OCI-LY3 (cell line): ENCODE measurements around the gene RHBDF2.

Experiments
- H2AFZ ChIP-seq: fragments of 200-600, 300-600 bp; shearing (Covaris generic); 2 replicates; pipeline ENCODE4 v1.6.0; 2014; ENCODE audit warnings: antibody characterized with exemption, low read depth, low read length
- H3K27ac ChIP-seq: fragments of 200-600, 300-600 bp; sonication (generic); 2 replicates; pipeline ENCODE4 v1.5.1; 2014; ENCODE audit warnings: mild to moderate bottlenecking, low read length, moderate library complexity, mixed read lengths
- H3K27me3 ChIP-seq: fragments of 200-600, 300-600 bp; sonication (generic); 2 replicates; pipeline ENCODE4 v1.6.1; 2014; ENCODE audit warnings: low read depth, low read length, mixed read lengths
- H3K36me3 ChIP-seq: fragments of 200-600, 300-600 bp; sonication (generic); replicated peaks from 2 replicates; pipeline ENCODE3; 2014; ENCODE audit warnings: low read depth, low read length, mixed read lengths
- H3K4me1 ChIP-seq: fragments of 300-600, 200-600 bp; sonication (generic); 2 replicates; pipeline ENCODE4 v1.6.1; 2014; ENCODE audit warnings: low read length, mixed read lengths
- H3K4me2 ChIP-seq: fragments of 200-600, 300-600 bp; sonication (generic); 2 replicates; pipeline ENCODE4 v1.6.1; 2014; ENCODE audit warnings: low read length, mixed read lengths
- H3K4me3 ChIP-seq: fragments of 300-600, 200-600 bp; sonication (generic); 2 replicates; pipeline ENCODE4 v1.5.1; 2014; ENCODE audit warnings: antibody characterized with exemption, mild to moderate bottlenecking, low read length, moderate library complexity
- H3K79me2 ChIP-seq: fragments of 300-600, 200-600 bp; shearing (Covaris generic); 2 replicates; pipeline ENCODE4 v1.6.1; 2014; ENCODE audit warnings: mild to moderate bottlenecking, low read length, mixed read lengths
- H3K9ac ChIP-seq: fragments of 300-600, 200-600 bp; shearing (Covaris generic); 2 replicates; pipeline ENCODE4 v1.6.0; 2014; ENCODE audit warnings: mild to moderate bottlenecking, low read length, moderate library complexity
- H3K9me3 ChIP-seq: fragments of 200-600, 300-600 bp; shearing (Covaris generic); 2 replicates; pipeline ENCODE4 v1.6.1; 2014; ENCODE audit warnings: low read length, mixed read lengths; ENCODE audit not compliant: insufficient read depth
- H4K20me1 ChIP-seq: fragments of 200-600, 300-600 bp; sonication (generic); 2 replicates; pipeline ENCODE4 v1.6.1; 2016; ENCODE audit warnings: low read length, mixed read lengths; ENCODE audit not compliant: insufficient read depth
- EZH2phosphoT487 ChIP-seq: fragments of 200-600 bp; shearing (Covaris generic); IDR thresholded peaks from 2 replicates; pipeline ENCODE4 v1.6.1; 2018; ENCODE audit warnings: antibody characterized with exemption, mixed run types, low read depth
- TF ChIP-seq, protein P1 (sequence below): fragments of 200-600, 300-600 bp; sonication (generic); IDR thresholded peaks from 2 replicates; pipeline ENCODE4 v1.5.1; 2014; ENCODE audit warnings: antibody characterized with exemption, low read length, low read depth

RHBDF2 gene

DNA sequence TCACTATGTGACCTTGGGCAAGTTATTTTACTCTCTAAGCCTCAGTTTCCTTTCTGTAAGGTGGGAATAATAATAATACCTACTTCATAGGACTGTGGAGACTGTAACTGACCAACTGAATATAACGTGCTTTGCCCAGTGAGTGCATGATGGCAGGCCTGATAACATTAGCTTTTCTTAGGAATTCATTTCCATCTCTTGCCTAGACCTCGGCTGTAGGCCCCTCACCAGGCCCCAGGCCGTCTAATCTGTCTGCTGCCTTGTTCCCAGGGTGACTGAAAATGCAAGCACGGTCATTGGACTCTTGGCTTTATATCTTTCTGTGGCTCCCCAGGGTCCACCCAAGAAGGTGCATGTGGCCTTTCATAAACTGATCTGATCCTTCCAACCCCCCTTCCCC lies 41.5 kb downstream of the RHBDF2 start:
- no peak overlapping the region for H3K4me2 ChIP-seq
- H3K79me2 ChIP-seq: no peaks in the 10 kb centered on the region
- H3K9me3 ChIP-seq: no peaks in the 10 kb centered on the region
- no peak overlapping the region for H3K9ac ChIP-seq
- H3K4me1 ChIP-seq: peaks cover 13% of the 10 kb centered on the region
- no peaks in the 10 kb centered on the region for H3K27me3 ChIP-seq
- no peak overlapping the region for H2AFZ ChIP-seq
- no peak for TF ChIP-seq EZH2phosphoT487
- TF ChIP-seq, protein P1, sequence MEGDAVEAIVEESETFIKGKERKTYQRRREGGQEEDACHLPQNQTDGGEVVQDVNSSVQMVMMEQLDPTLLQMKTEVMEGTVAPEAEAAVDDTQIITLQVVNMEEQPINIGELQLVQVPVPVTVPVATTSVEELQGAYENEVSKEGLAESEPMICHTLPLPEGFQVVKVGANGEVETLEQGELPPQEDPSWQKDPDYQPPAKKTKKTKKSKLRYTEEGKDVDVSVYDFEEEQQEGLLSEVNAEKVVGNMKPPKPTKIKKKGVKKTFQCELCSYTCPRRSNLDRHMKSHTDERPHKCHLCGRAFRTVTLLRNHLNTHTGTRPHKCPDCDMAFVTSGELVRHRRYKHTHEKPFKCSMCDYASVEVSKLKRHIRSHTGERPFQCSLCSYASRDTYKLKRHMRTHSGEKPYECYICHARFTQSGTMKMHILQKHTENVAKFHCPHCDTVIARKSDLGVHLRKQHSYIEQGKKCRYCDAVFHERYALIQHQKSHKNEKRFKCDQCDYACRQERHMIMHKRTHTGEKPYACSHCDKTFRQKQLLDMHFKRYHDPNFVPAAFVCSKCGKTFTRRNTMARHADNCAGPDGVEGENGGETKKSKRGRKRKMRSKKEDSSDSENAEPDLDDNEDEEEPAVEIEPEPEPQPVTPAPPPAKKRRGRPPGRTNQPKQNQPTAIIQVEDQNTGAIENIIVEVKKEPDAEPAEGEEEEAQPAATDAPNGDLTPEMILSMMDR: no peak
- H3K4me3 ChIP-seq: no peak overlapping the region
- no peaks in the 10 kb centered on the region for H4K20me1 ChIP-seq
- H3K27ac ChIP-seq: no peak overlapping the region
- H3K36me3 ChIP-seq: no peaks in the 10 kb centered on the region

DNA sequence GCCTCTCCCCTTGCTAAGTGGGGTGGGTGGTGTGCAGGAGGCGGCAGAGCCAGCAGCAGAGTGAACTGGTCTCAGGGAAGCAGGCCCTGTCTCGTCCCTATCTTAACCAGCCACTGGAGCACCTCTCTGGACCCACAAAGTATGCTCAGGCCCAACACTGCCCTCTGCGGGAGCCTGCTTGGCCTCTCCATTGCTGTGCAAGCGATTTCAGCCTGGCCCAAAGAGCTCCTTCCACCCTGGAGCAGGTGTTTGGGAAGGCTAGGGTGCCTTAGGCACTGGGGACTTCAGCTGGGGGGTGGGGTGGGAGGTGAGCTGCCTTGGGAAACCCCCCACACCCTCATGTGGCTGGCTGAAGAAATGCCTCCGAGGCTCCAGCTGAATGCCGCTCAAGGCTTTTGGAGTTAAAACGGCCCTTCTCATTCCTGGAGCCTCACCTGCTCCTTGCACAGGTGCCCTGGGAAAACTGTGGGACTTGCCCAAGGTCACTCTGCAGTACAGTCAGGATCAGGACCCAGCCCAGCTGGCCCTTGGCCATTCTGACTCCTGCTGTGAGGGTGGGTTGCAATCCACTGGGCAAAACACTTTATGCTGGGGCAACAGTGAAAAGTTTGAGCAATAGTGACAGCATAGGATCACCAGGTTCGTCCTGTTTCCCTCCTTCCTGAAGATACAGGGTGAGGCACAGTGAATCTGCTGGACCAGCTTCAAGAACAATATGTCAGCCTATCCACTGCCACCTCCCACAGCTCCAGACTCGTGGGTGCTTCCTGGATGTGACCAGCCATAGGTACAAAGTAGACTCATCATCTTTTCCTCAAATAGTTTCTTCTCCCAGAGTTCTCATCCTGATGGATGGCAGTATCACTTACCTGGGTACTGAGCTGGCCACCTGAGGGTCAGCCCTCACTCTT lies 42.4 kb downstream of the RHBDF2 start:
- no peaks in the 10 kb centered on the region for H4K20me1 ChIP-seq
- H3K4me3 ChIP-seq: 0 out of 2 replicates have a peak overlapping the region, but pooled peaks have one; percentile 0
- TF ChIP-seq, protein P1: peak; percentile 62
- no peak for TF ChIP-seq EZH2phosphoT487
- H3K4me1 ChIP-seq: peaks cover 13% of the 10 kb centered on the region
- peak overlapping the region; percentile 19; the same call in 1 of the 2 replicates for H3K9ac ChIP-seq
- H3K4me2 ChIP-seq: peak overlapping the region; percentile 40
- no peaks in the 10 kb centered on the region for H3K27me3 ChIP-seq
- peak overlapping the region; percentile 57 for H2AFZ ChIP-seq
- no peaks in the 10 kb centered on the region for H3K79me2 ChIP-seq
- no peaks in the 10 kb centered on the region for H3K36me3 ChIP-seq
- H3K27ac ChIP-seq: no peak overlapping the region
- no peaks in the 10 kb centered on the region for H3K9me3 ChIP-seq

DNA sequence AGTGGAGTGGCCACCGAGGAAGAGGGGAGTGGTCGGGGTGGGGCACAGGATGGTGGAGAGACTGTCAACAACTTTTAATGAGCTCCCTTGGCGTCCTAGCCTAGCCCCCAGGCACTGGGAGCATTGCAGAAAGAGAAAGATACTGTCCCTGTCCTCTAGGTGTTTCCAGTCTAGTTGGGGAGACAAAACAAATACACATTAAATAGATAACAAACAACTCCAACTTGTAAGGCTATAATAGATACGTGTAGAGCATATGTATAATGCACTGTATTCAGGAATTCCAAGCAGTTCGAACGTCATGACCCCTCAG lies 47.8 kb downstream of the RHBDF2 start:
- Histone ChIP-seq H4K20me1 (peaks cover 35% of the 10 kb centered on the region), H3K36me3 (peaks cover 5% of the 10 kb centered on the region), H3K4me3 (peak overlapping the region; percentile 92), H3K4me1 (peaks cover 16% of the 10 kb centered on the region), H2AFZ (peak overlapping the region; percentile 8; the same call in 1 of the 2 replicates), H3K9ac (no peak overlapping the region), H3K27me3 (no peaks in the 10 kb centered on the region), H3K4me2 (peak overlapping the region; percentile 25; the same call in 1 of the 2 replicates), H3K79me2 (peaks cover 44% of the 10 kb centered on the region), H3K9me3 (no peaks in the 10 kb centered on the region), H3K27ac (no peak overlapping the region)
- TF ChIP-seq EZH2phosphoT487: no peak
- TF ChIP-seq, protein P1: no peak

DNA sequence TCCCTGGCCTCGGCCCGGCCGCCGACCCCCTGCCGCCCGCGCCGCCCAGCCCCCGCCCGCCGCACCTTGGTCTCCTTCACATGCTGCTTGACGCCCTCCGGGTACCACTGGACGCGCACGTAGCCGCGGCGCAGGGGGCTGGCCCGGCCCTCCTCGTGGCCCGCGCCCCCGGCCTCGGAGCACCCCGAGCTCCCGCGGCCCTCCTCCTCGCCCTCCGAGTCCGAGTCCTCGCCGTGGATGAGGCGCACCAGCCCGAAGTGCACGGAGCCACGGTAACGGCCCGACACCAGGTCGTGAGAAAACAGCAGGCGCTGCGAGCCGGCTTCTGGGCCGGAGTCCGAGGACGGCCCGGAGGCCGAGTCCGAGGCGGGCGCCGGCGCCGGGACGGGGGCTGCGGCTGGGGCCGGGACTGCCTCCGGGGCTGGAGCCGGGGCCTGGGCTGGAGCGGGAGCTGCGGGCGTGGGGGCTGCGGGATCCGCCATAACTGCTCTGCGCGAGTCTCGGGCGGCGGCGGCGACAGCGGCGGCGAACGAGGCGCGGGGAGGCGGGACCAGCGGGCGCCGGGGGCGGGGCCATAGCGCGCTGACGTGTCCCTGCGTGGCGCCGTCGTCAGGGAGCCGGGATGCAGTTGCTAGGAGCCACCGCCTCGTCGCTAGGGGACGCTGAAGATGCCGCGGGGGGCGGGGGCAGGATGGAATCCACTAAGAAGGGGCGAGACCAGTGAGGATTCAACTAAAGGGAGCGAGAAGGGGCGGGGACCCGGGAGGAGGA lies 48.4 kb downstream of the RHBDF2 start, which contains the start of gene UBE2O:
Gene UBE2O (minus strand): TSS at position 493 of the 771 bp plus-strand sequence. CDS start 11 bp downstream, at position 482.
- H3K36me3 ChIP-seq: peaks cover 5% of the 10 kb centered on the region
- H3K9me3 ChIP-seq: no peaks in the 10 kb centered on the region
- H3K27me3 ChIP-seq: no peaks in the 10 kb centered on the region
- TF ChIP-seq, protein P1: peak; percentile 47
- TF ChIP-seq EZH2phosphoT487: no peak
- H3K4me1 ChIP-seq: peaks cover 17% of the 10 kb centered on the region
- H3K4me3 ChIP-seq: peak within 1 kb of the TSS; percentile 92
- peaks cover 50% of the 10 kb centered on the region for H3K79me2 ChIP-seq
- peak within 1 kb of the TSS; percentile 82 for H3K4me2 ChIP-seq
- H3K27ac ChIP-seq: no peak within 1 kb of the TSS
- peak within 1 kb of the TSS; percentile 80 for H3K9ac ChIP-seq
- peaks cover 40% of the 10 kb centered on the region for H4K20me1 ChIP-seq
- peak within 1 kb of the TSS; percentile 8; the same call in 1 of the 2 replicates for H2AFZ ChIP-seq
